ENCODE measurements around the gene SORBS1. TPM values are rescaled to one million over a fixed set of nuclear protein-coding genes. Genes with fewer than 3 reads are reported as not detected.

Gene SORBS1
- total RNA-seq, 2 experiments from 2014 or later, result 0.57 to 3.1 TPM

DNA sequence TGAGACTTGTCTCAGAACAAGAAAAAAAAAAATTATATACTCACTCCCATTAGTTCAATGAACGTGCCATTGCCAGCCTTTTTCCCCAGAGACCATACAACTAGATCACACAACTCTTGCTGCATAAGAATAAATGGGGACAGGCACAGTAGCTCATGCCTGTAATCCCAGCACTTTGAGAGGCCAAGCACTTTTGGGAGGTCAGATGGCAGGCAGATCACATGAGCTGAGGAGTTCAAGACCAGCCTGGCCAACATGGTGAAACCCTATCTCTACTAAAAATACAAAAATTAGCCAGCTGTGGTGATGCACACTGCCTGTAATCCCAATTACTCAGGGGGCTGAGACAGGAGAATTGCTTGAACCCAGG lies 284.0 kb downstream of the SORBS1 start:
- Histone ChIP-seq H2AFZ (ENCODE audit: low read length) (no peak overlapping the region), H4K20me1 (ENCODE audit: insufficient read depth, low read length) (no peaks in the 10 kb centered on the region), H3K36me3 (ENCODE audit: insufficient read depth, low read length) (no peaks in the 10 kb centered on the region), H3K4me3 (ENCODE audit: low read depth, low read length, poor library complexity, severe bottlenecking) (no peak overlapping the region), H3K4me2 (ENCODE audit: low read length) (no peak overlapping the region), H3K27ac (ENCODE audit: low read depth, low read length, poor library complexity, severe bottlenecking) (no peak overlapping the region), H3K4me1 (ENCODE audit: insufficient read depth, low read length, poor library complexity, severe bottlenecking) (peaks cover 9% of the 10 kb centered on the region), H3K9me3 (ENCODE audit: low read length) (no peaks in the 10 kb centered on the region), H3K9me2 (ENCODE audit: insufficient read depth, low read length) (no peaks in the 10 kb centered on the region), H3K79me2 (ENCODE audit: insufficient read depth, low read depth, low read length) (no peaks in the 10 kb centered on the region; the same call in 1 of the 2 replicates)
- no peak for TF ChIP-seq EZH2phosphoT487 (IDR thresholded peaks at IDR 0.05; ENCODE audit: borderline replicate concordance, low read depth, low read length)
- TF ChIP-seq, protein P1, sequence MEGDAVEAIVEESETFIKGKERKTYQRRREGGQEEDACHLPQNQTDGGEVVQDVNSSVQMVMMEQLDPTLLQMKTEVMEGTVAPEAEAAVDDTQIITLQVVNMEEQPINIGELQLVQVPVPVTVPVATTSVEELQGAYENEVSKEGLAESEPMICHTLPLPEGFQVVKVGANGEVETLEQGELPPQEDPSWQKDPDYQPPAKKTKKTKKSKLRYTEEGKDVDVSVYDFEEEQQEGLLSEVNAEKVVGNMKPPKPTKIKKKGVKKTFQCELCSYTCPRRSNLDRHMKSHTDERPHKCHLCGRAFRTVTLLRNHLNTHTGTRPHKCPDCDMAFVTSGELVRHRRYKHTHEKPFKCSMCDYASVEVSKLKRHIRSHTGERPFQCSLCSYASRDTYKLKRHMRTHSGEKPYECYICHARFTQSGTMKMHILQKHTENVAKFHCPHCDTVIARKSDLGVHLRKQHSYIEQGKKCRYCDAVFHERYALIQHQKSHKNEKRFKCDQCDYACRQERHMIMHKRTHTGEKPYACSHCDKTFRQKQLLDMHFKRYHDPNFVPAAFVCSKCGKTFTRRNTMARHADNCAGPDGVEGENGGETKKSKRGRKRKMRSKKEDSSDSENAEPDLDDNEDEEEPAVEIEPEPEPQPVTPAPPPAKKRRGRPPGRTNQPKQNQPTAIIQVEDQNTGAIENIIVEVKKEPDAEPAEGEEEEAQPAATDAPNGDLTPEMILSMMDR (conservative IDR thresholded peaks at IDR 0.05; ENCODE audit: low read length), result no peak
- no peak for DNase-seq (ENCODE audit: low spot score)
- POLR2A ChIA-PET, result interaction anchor here (0.7 to 1.4 kb wide), 3 partner anchors 12 to 205 kb away, joined by 3 to 6 read pairs (median 4); no protein-coding TSS in a partner anchor
- CTCF ChIA-PET (ENCODE audit: unreplicated experiment), result interaction anchor here (0.6 kb wide), 1 partner anchor 79 kb away, joined by 3 read pairs; no protein-coding TSS in a partner anchor
- BruUV-seq (replicated peaks), result no TSS peak
- intact Hi-C loops (cut with micrococcal nuclease; ENCODE audit: unreplicated experiment), result no loop called here

DNA sequence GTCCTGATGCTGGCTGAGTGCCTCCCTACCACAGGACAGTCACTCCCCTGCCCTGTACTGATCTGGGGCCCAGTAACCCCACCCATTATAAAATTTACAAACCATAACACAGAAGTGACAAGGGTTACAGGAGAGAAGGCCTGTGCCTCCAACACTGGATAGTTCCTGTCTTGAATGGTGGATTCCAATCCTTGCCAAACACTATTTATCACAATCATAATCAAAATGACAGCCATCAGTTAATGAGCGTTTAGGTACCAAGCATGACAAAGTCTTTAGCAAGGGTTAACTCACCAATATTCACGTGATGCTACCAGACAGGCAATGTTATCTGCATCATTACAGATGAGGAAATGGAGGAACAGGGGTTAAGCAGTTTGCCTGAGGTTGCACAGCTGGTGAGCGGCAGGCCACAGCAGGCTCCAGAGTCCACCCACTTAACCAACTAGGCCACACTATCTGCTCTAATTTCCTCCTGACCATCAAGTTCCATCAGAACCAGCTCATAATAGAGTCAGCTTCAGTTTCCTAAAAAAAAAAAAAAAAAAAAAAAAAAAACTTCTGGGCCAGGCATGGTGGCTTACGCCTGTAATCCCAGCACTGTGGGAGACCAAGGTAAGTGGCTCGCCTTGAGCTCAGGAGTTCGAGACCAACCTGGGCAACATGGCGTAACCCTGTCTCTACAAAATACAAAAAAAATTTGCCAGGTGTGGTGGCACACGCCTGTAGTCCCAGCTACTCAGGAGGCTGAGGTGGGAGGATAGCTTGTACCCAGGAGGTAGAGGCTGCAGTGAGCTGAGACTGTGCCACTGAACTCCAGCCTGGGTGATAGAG lies 284.6 kb downstream of the SORBS1 start:
- no peak for TF ChIP-seq EZH2phosphoT487 (IDR thresholded peaks at IDR 0.05; ENCODE audit: borderline replicate concordance, low read depth, low read length)
- TF ChIP-seq, protein P1 (conservative IDR thresholded peaks at IDR 0.05; ENCODE audit: low read length), result no peak
- no peaks in the 10 kb centered on the region for H3K9me3 ChIP-seq (ENCODE audit: low read length)
- intact Hi-C loops (cut with micrococcal nuclease; ENCODE audit: unreplicated experiment), result no loop called here
- no TSS peak for BruUV-seq (replicated peaks)
- H3K4me1 ChIP-seq (ENCODE audit: insufficient read depth, low read length, poor library complexity, severe bottlenecking), result peaks cover 9% of the 10 kb centered on the region
- no peaks in the 10 kb centered on the region for H3K36me3 ChIP-seq (ENCODE audit: insufficient read depth, low read length)
- no peaks in the 10 kb centered on the region for H4K20me1 ChIP-seq (ENCODE audit: insufficient read depth, low read length)
- no peak overlapping the region for H3K27ac ChIP-seq (ENCODE audit: low read depth, low read length, poor library complexity, severe bottlenecking)
- ChIA-PET POLR2A (interaction anchor here (0.5 to 1.3 kb wide), 4 partner anchors 10 to 205 kb away, joined by 3 to 6 read pairs (median 3); no protein-coding TSS in a partner anchor), CTCF (ENCODE audit: unreplicated experiment) (interaction anchor here (0.6 kb wide), 1 partner anchor 80 kb away, joined by 3 read pairs; no protein-coding TSS in a partner anchor)
- H3K4me2 ChIP-seq (ENCODE audit: low read length), result no peak overlapping the region
- no peak for DNase-seq (ENCODE audit: low spot score)
- no peaks in the 10 kb centered on the region for H3K9me2 ChIP-seq (ENCODE audit: insufficient read depth, low read length)
- H3K79me2 ChIP-seq (ENCODE audit: insufficient read depth, low read depth, low read length), result no peaks in the 10 kb centered on the region; the same call in 1 of the 2 replicates
- no peak overlapping the region for H3K4me3 ChIP-seq (ENCODE audit: low read depth, low read length, poor library complexity, severe bottlenecking)
- H2AFZ ChIP-seq (ENCODE audit: low read length), result no peak overlapping the region
